PC-3 (cell line): ENCODE results near the gene BRK1. TPM values are rescaled to one million over a fixed set of nuclear protein-coding genes. Genes with fewer than 3 reads are reported as not detected.

ENCODE experiments used
- ATAC-seq: fragments of 200-7000 bp; cut with Tn5 transposase; 2 replicates; pipeline ENCODE4 v1.9.1; 2020; ENCODE audit warnings: mild to moderate bottlenecking, moderate library complexity
- BruUV-seq: library from RNA; stranded (reverse); fragments of 400-500 nt; replicated peaks from 2 replicates; lab custom pipeline; 2021; lab: Mats Ljungman, UMichigan
- CTCF ChIA-PET: fragments of 300-600 bp; sonication (Branson Sonifier 250); formaldehyde crosslinking; loops from one replicate; lab custom pipeline; 2022; ENCODE audit warnings: antibody characterized with exemption; lab: Charles Lee
- POLR2A ChIA-PET: fragments of 300-600 bp; sonication (Branson Sonifier 250); formaldehyde crosslinking; loops from one replicate; lab custom pipeline; 2022; ENCODE audit warnings: antibody characterized with exemption; ENCODE audit not compliant: unreplicated experiment; lab: Charles Lee
- DNase-seq: peaks from one replicate; pipeline ENCODE4 v3.0.0-alpha.2; 2015
- H2AFZ ChIP-seq: fragments of 300-600 bp; sonication (generic); 2 replicates; pipeline ENCODE4 v1.6.0; 2016; ENCODE audit warnings: antibody characterized with exemption, low read length
- H3F3A ChIP-seq: fragments of 300-600 bp; sonication (generic); one replicate; pipeline ENCODE4 v1.6.0; 2017; ENCODE audit warnings: antibody characterized with exemption, low read length, control low read depth, mild to moderate bottlenecking; ENCODE audit not compliant: unreplicated experiment
- H3K27ac ChIP-seq: fragments of 300-600 bp; sonication (generic); 2 replicates; pipeline ENCODE4 v1.5.1; 2016; ENCODE audit warnings: mild to moderate bottlenecking, low read length
- H3K27me3 ChIP-seq: fragments of 300-600 bp; sonication (generic); 2 replicates; pipeline ENCODE4 v1.6.1; 2016; ENCODE audit warnings: low read length, mixed read lengths
- H3K36me3 ChIP-seq: fragments of 300-600 bp; sonication (generic); 2 replicates; pipeline ENCODE4 v1.6.1; 2016; ENCODE audit warnings: low read depth, mixed run types, low read length, mixed read lengths
- H3K4me1 ChIP-seq: fragments of 300-600 bp; sonication (generic); 2 replicates; pipeline ENCODE4 v1.5.1; 2016; ENCODE audit warnings: low read length; ENCODE audit not compliant: insufficient read depth
- H3K4me2 ChIP-seq: fragments of 300-600 bp; sonication (generic); 2 replicates; pipeline ENCODE4 v1.6.0; 2016; ENCODE audit warnings: low read length
- H3K4me3 ChIP-seq: fragments of 300-600 bp; sonication (generic); 2 replicates; pipeline ENCODE4 v1.5.1; 2016; ENCODE audit warnings: mild to moderate bottlenecking, low read length, mixed read lengths
- H3K79me2 ChIP-seq: fragments of 300-600 bp; sonication (generic); 2 replicates; pipeline ENCODE4 v1.6.1; 2017; ENCODE audit warnings: low read length, mixed read lengths
- H3K9ac ChIP-seq: fragments of 300-600 bp; sonication (generic); 2 replicates; pipeline ENCODE4 v1.6.0; 2016; ENCODE audit warnings: mild to moderate bottlenecking, low read length
- H3K9me2 ChIP-seq: fragments of 300-600 bp; sonication (generic); replicated peaks from 2 replicates; pipeline ENCODE4 v1.6.1; 2016; ENCODE audit warnings: mixed run types, low read length, mixed read lengths
- H3K9me3 ChIP-seq: fragments of 300-600 bp; sonication (generic); 2 replicates; pipeline ENCODE4 v1.6.1; 2016; ENCODE audit warnings: low read length, mixed read lengths
- H4K20me1 ChIP-seq: fragments of 300-600 bp; sonication (generic); 2 replicates; pipeline ENCODE4 v1.6.1; 2016; ENCODE audit warnings: low read length, mixed read lengths
- EZH2 ChIP-seq: fragments of 300-600 bp; sonication (generic); IDR thresholded peaks from one replicate; pipeline ENCODE4 v1.6.1; 2017; ENCODE audit warnings: antibody characterized with exemption, mild to moderate bottlenecking, low read length; ENCODE audit not compliant: unreplicated experiment
- EZH2phosphoT487 ChIP-seq: fragments of 300-600 bp; sonication (generic); IDR thresholded peaks from 2 replicates; pipeline ENCODE4 v1.6.1; 2018; ENCODE audit warnings: mild to moderate bottlenecking, antibody characterized with exemption, low read length, borderline replicate concordance
- intact Hi-C: fragments of 100-400 bp; cut with micrococcal nuclease; formaldehyde crosslinking; loops from 2 replicates; pipeline ENCODE4 v1.9.0; 2023
- total RNA-seq: library from RNA; depleted of rRNA; stranded (reverse); fragments of >200 nt; gene quantifications from 2 replicates; pipeline ENCODE4 v1.2.3, GENCODE V29; 2014
- TF ChIP-seq, protein P1 (sequence below): fragments of 300-600 bp; sonication (generic); conservative IDR thresholded peaks from 2 replicates; pipeline ENCODE4 v1.5.1; 2017; ENCODE audit warnings: antibody characterized with exemption, low read depth, mild to moderate bottlenecking, low read length

BRK1 gene
- total RNA-seq, 1 experiment from 2014 or later = 140 TPM

DNA sequence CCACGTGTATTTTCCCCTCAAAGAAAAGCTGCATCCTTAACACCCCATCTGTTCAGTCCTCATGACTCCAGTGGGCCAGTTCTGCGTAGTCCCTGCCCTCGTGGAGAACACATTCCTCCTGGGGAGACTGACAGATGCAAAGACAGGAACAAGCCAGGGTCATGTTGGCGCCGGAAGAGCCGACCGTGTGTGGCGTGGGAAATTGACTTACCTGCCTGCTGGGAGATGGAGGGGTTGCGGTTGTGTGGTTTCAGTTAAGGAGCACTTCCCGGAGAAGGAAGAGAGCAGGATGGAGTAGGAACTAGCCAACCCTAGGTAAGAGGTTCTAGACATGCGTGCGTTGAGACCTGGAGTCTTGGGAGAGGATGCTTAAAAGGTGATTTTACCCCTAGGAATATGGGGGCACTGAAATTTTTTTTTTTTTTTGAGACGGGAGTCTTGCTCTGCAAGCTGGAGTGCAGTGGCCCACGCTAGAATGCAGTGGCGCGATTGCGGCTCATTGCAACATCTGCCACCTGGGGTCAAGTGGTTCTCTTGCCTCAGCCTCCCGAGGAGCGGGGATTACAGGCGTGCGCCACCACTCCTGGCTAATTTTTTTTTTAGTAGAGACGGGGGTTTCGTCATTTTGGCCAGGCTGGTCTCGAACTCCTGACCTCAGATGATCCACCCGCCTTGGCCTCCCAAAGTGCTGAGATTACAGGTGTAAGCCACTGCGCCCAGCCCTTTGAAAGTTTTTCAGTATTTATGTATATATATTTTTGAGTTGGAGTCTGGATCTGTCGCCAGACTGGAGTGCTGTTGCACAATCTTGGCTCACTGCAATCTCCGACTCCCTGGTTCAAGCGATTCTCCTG, 27.5 kb downstream of the BRK1 start:
- TF ChIP-seq EZH2 = no peak
- TF ChIP-seq, protein P1, sequence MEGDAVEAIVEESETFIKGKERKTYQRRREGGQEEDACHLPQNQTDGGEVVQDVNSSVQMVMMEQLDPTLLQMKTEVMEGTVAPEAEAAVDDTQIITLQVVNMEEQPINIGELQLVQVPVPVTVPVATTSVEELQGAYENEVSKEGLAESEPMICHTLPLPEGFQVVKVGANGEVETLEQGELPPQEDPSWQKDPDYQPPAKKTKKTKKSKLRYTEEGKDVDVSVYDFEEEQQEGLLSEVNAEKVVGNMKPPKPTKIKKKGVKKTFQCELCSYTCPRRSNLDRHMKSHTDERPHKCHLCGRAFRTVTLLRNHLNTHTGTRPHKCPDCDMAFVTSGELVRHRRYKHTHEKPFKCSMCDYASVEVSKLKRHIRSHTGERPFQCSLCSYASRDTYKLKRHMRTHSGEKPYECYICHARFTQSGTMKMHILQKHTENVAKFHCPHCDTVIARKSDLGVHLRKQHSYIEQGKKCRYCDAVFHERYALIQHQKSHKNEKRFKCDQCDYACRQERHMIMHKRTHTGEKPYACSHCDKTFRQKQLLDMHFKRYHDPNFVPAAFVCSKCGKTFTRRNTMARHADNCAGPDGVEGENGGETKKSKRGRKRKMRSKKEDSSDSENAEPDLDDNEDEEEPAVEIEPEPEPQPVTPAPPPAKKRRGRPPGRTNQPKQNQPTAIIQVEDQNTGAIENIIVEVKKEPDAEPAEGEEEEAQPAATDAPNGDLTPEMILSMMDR = no peak
- TF ChIP-seq EZH2phosphoT487 = no peak
- DNase-seq (peak; percentile 48), ATAC-seq (peak; percentile 14)
- Histone ChIP-seq H3K27me3 (no peaks in the 10 kb centered on the region), H3K4me1 (peaks cover 10% of the 10 kb centered on the region; the same call in 1 of the 2 replicates), H3K4me2 (peak overlapping the region; percentile 100), H3K9me2 (no peaks in the 10 kb centered on the region), H2AFZ (peak overlapping the region; percentile 41; the same call in 1 of the 2 replicates), H3K9ac (peak overlapping the region; percentile 84), H3K27ac (peak overlapping the region; percentile 63), H3F3A (no peaks in the 10 kb centered on the region), H3K9me3 (no peaks in the 10 kb centered on the region), H4K20me1 (peaks cover 20% of the 10 kb centered on the region), H3K79me2 (peaks cover 61% of the 10 kb centered on the region), H3K36me3 (peaks cover 2% of the 10 kb centered on the region; the same call in 1 of the 2 replicates), H3K4me3 (peak overlapping the region; percentile 97)
- TSS peak; percentile 40 for BruUV-seq
- POLR2A ChIA-PET = interaction anchor here (0.6 kb wide), 1 partner anchor 8 kb away, joined by 6 read pairs; no protein-coding TSS in a partner anchor
- intact Hi-C loops = loop anchor here (5.0 kb wide), 1 partner anchor 64 kb away; no protein-coding TSS in a partner anchor
- CTCF ChIA-PET = no interaction called here

DNA sequence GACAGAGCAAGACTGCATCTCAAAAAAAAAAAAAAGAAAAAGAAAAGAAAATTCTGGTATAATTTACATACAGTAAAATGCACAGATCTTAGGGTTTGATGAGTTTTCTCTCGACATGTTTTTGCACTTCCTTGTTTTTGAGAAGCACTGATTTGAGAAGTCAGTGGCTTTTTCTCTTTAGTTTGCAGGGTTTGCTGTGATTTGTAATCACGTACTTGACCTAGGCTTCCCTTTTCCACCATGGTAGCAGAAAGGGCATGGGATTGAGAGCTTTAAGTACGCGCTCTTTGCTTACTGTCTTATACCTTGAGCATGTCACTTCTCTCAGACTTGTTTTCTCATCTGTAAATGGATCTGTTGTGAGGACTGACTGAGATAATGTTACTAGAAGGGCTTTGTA, 30.2 kb downstream of the BRK1 start:
- H3K9me2 ChIP-seq = no peaks in the 10 kb centered on the region
- H2AFZ ChIP-seq = no peak overlapping the region
- no peak overlapping the region for H3K27ac ChIP-seq
- H3K4me1 ChIP-seq = peaks cover 10% of the 10 kb centered on the region; the same call in 1 of the 2 replicates
- no peaks in the 10 kb centered on the region for H3K9me3 ChIP-seq
- H3K9ac ChIP-seq = no peak overlapping the region
- no TSS peak for BruUV-seq
- ChIA-PET POLR2A (no interaction called here), CTCF (no interaction called here)
- no peaks in the 10 kb centered on the region for H3K27me3 ChIP-seq
- peaks cover 20% of the 10 kb centered on the region for H4K20me1 ChIP-seq
- peaks cover 63% of the 10 kb centered on the region for H3K79me2 ChIP-seq
- no peak for ATAC-seq
- H3K4me2 ChIP-seq = peak overlapping the region; percentile 52
- H3K36me3 ChIP-seq = peaks cover 12% of the 10 kb centered on the region
- no peaks in the 10 kb centered on the region for H3F3A ChIP-seq
- no peak for DNase-seq
- intact Hi-C loops = no loop called here
- TF ChIP-seq, protein P1 = no peak
- no peak for TF ChIP-seq EZH2phosphoT487
- no peak for TF ChIP-seq EZH2
- no peak overlapping the region for H3K4me3 ChIP-seq

DNA sequence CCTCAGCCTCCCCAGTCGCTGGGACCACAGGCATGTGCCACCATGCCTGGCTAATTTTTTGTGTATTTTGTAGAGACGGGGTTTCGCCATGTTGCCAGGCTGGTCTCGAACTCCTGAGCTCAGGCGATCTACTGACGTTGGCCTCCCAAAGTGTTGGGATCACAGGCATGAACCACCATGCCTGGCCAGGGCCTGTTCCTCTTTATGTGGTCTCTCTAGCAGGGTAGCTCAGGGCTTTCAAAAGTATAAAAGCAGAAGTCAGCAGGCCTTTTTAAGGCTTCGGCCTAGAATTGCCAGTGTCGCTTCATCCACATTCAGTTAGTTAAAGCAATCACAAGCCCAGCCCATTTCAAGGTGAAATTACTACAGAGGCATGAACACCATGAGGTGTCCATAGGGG, 33.8 kb downstream of the BRK1 start:
- Histone ChIP-seq H3K9me2 (no peaks in the 10 kb centered on the region), H3K4me2 (no peak overlapping the region), H3K36me3 (peaks cover 24% of the 10 kb centered on the region), H4K20me1 (peaks cover 12% of the 10 kb centered on the region), H3K4me3 (no peak overlapping the region), H3F3A (no peaks in the 10 kb centered on the region), H2AFZ (no peak overlapping the region), H3K4me1 (no peaks in the 10 kb centered on the region), H3K9ac (no peak overlapping the region), H3K9me3 (no peaks in the 10 kb centered on the region), H3K27ac (no peak overlapping the region), H3K27me3 (no peaks in the 10 kb centered on the region), H3K79me2 (peaks cover 39% of the 10 kb centered on the region)
- ChIA-PET CTCF (no interaction called here), POLR2A (no interaction called here)
- intact Hi-C loops = no loop called here
- no peak for DNase-seq
- ATAC-seq = no peak
- BruUV-seq = no TSS peak
- no peak for TF ChIP-seq EZH2phosphoT487
- TF ChIP-seq, protein P1 = no peak
- TF ChIP-seq EZH2 = no peak
